GM21423 (cell line): ENCODE data around the gene CCDC197.

Experiments
- ATAC-seq: cut with Tn5 transposase; IDR thresholded peaks from one replicate; pipeline ENCODE4 v1.9.1; 2021; ENCODE audit warnings: mild to moderate bottlenecking, moderate library complexity; ENCODE audit not compliant: unreplicated experiment

The CCDC197 gene

DNA sequence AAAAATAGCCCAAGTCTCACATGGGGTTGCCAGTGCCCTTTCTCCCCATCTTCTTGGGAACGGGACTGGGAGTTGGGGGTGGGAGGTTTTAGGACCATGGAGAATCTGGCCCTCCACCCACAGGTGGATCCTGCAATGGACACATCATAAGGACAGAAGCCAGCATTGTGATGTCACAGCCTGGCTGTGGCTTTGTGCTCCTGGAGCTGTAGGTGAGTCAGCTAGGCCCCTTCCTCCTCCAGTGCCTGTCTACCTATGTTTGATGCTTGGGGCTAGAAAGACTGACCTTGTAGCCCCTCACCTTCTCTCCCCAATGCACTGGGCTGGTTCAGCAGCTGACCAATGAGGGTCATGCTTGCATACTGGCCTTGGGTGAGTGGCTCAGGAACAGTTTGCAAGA is at the start of gene CCDC197:
Gene CCDC197, plus strand, starts transcription at position 220 of the 400 bp plus-strand sequence. CDS start 831 bp downstream, outside the sequence.
- no peak for ATAC-seq

DNA sequence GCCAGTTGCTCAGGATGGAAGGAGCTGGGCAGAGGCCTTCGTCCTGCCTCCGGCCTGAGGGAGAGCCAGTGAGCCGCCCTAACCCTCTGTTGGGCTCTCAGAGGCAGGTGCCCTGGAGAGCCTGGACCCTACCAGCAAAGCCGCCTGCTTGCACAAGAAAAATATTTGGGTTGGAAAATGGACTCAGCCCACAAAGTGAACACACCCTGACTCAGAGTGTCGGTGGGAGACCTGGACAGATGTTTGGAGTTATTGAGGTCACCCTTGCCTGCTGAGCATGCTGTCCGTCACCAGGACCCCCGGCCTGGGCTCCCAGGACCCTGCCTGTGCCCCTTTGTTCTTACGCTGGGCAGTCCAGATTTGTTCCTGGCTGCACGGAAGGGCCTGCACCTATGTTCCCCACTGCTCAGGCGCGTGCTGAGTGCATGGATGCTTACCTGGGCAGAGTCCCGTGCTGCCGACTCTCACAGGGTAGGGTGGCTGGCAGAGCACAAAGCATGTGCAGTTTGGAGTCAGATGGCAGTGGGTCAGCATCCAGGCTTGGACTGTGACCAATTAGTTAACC is 47.5 kb upstream of the CCDC197 start:
- no peak for ATAC-seq

DNA sequence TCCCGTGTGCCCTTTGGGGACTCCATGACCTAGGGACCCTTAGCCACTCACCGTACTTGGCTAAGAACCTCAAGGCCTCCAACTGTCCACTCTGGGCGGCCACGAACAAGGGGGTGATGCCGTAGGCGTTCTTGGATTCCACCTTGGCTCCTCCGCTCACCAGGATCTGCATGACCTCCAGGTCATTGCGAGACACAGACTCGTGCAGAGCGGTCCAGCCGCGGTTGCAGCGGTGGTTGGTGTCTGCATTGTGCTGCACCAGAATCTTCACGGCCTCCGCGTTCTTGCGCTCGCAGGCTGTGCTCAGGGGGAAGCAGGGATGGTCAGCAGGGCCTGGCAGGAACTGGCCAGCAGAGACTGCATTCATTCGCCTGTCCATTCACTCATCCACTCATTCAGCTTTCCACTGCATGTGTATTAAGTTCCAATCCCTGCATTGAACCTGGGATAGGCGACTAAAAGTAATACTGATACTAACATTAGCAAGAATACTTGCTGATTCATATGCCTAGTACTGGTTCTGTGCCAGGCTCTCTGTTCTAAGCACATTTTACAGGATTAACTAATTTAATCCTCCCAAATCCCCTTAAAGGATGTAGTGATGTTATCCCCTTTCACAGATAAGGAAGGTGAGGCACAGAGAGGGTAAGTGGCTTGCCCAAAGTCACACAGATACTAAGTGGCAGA is 46.0 kb upstream of the CCDC197 start:
- no peak for ATAC-seq

DNA sequence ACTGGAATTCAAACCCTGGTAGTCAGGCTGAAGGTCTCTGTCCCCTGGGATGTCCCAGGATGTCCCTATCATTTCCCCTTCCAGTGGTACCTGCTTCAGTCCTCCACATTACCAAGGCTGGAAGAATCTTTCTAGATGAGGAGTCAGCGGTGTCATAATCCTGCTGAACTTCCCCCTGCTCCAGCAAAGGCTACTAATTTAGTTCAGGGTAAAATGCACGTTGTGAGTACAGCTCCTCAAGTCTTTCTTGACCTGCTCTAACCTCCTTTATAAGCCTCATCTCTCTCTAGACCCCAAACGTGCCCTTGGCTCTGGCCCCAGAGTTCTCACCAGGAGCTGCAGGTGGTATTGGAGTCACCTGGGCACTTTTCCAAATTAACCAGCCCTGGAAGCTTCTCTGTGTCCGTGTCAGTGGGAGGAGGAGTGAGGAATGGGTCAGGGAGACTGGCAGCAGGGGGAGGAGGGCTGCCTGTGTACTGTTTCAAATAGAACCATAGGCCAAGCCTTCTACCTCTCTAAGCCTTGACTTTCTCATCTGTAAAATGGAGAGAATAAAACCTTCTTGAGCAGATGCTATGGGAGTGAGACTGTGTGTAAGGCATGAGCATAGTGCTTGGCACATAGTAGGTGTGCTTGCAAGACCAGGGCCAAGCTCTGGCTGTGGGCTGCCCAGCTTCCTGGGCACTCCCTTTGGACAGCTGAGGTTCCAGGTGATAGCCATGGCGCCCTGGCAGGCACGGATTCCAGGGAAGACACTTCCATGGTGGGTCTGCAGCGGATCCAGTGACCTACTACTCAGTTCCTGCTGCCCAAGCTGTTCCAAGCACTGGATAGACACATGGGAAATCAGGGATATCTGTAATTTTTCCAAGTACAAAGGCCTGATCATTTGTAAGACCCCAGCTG is 45.2 kb upstream of the CCDC197 start:
- no peak for ATAC-seq

DNA sequence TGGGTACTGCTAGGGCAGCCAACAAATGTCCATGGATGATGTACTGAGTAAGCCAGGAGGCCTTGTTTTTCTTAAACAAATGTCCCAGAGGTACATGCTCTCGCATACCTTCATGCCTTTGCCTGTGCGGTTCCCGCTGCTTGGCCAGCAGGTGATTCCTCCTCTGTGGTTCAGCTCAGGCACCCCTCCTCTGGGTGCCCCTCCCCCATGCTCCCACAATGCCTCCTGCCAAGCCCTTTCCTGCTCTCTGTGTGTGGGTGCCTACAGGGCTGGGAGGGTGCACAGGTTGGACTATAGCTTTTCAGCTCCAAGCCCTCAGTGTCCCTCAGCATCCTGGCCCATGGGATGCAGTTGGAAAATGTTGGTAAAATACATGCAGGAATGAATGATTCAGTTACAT is 44.3 kb upstream of the CCDC197 start:
- ATAC-seq = no peak

DNA sequence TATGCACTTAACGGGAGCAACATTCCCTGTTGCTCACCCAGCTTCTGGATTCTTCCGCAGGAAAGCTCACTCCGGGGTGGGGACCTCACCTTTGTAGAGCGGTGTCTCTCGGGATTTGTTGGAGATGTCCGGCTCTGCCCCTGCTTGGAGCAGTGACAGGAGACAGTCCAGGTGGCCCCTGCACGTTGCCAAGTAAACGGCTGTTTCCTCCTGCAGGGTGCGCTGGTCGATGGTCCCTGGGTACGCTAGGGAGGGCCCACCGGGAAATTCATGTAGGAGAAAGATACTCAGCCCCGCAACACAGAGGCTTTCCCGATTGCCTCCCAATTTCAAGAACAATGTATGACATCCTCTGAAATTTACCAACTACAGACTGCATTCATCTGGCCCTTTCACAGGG is 43.8 kb upstream of the CCDC197 start:
- ATAC-seq = no peak

DNA sequence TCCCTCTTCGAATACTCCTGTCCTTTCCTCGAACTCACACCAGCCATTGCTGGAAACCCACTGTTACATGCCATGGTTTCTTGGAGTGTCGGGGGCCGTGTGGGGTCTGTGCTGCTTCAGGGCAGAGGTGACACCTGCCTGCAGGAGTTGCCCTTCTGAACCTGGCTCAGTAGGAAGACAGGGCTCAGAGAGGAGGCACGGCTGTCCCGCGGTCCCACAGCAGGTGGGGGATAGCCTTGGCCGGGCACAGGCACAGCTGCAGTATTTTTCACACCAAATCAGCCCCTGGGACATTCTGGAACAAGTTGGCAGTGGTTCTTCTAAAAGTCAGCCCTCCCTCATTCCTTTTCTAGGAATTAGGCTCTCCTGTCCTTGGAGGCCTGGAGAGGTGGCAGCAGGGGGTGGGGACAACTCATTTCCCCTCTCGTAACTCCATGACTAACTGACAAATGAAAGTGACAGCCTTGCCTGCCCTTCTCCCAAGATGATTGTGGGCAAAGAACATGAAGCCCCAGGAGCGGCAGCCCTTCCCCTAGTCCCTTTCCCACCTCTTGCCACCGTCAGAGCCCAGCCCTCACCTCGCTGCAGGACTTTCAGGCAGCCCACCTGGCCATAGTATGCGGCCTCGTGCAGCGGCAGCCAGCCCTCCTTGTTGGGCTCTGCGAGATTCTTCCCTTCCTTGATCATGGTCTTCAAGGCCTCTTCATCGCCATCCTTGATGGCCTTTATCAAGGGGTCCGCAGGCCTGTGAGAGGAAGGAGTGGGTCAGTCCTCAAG is 43.2 kb upstream of the CCDC197 start:
- ATAC-seq = no peak

DNA sequence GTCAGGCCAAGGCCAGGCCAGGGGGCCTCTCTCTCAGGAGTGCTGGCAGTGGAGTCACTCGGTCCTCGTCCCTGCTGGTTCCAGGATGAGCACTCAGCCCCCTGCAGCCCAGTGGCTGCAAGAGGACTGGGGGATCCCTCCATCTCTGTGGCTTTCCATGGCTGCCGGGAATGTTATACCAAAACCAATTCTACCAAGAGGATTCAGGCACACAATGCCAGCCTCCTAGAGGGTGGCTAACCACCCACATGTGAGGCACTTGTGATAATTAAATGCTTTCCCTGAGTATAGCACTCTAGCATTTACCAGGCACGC is 42.6 kb upstream of the CCDC197 start:
- no peak for ATAC-seq

DNA sequence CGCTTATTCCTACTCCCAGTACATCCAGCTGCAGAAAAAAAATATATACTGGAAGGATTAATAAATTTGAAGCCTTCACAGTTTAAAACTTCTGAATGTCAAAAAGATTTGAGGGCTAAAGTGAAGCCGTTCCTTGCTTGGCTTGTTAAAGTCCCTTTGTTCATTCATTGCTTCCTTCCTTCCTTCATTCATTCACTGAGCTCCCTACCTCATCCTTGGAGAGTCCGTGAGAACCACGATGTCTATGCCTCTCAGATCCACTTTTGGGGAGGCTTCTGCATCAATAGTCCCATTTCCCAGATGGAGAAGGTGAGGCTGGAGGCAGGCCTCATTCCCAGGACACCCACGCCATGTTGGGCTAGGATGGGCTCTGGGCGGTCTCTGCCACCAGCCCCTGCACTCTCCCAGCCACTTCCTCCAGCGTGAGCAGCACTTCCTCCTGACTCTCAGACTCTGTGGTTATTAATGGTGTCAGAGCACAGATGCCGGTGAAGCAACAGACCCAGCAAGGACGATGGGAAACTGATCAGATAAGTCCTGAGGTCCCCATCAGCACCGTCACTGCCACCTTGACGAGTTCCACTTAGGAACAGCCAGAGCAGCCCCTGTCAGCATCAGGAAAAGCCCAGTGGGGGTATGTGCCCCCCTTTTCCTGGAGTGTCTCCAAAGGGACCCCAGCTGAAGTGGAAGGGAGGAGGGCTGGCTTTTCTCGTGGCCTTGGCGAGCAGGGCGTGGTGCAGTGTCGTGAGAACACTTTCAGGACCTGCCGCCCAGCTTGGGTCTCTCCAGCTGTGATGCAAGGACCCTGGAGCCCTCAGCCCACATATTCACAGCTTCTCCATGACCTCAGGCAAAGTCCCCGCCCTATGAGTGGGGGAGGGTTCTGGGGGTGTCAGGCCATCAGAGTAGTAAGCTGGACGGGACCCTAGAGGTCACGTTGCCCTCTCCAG is 41.9 kb upstream of the CCDC197 start:
- peak; percentile 28 for ATAC-seq

DNA sequence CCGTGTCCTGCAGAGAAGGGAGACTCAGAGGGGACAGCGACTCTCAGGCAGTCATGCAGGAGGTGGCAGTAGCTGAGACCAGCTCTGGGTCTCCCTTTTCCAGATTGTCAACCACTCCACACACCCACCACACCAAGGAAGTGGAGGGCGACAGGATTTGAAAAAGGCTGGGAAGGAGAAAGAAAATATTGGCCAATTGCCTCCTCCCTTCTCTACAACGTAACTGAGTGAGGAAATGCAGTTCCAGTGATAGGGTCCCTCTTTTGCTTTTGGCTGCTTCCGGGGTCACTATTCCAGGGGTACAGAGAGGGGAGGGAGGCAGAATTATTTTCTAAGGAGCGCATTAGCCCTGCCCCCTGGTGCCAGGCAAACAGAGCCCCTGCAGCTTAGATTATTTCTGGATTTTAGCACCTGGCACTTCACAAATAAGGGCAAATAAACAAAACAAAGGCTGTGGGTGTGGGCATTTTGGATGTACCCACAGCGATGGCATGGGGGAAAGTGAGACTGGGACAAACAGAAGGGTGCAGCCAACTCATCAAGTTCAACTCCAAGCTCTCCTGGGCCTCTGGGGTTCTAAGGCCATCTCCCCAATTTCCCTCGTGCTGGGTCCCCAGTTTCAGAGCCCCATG is 41.1 kb upstream of the CCDC197 start:
- ATAC-seq = no peak

DNA sequence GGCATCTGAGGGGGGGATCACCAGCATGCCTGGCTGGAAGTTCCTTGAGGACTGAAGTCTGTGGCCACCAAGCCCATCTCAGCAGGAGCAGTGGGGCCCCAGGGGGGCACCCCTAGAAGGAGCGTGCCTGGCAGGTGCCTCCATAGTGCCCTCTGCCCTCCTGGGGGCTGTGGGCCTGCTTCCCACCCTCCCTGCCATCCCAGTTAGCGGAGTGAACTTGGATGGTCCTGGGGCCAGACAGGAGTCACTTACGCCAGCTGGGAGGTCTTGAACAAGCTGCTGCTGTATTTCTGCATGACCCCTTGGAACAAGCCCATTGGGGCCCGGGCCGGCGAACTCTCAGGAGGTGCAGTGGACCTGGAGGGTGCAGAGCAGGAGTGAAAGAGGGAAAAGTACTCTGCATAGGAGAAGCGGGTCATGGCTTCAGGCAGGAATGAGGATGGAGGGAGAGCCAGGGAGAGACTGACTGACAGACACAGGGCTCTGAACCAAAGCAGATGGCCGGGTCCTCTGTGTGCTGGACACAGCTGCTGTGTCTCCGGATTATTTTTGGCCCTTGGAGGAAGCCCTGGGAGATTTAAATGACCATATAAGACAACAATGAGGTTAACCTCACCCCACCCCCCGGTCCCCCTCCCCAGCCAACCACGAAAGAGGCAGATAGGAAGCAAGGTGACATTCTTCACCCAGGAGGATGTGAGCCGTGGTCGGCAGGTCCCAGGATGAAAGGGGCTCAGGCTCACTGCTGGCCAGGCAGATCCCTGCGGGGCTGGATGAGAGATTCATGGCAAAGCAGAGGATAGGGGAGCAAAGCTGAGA is 40.4 kb upstream of the CCDC197 start:
- no peak for ATAC-seq

DNA sequence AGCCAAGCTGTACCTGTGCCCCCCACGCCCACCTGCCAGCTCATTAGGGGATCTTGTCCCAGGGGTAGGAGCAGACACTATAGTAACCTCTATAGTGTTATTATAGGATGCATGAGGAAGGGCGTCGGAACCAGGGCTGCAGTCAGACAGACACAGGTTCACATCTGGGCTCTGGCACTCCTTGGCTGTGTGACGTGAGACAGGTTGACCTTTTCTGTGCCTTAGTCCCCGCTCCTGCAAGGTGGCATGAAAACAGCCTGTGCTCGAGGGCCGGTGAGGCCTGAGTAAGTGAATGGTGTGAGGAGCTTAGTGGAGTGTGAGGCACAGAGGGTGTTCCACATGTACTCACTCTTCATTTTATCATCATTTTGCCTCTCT is 39.8 kb upstream of the CCDC197 start:
- no peak for ATAC-seq

DNA sequence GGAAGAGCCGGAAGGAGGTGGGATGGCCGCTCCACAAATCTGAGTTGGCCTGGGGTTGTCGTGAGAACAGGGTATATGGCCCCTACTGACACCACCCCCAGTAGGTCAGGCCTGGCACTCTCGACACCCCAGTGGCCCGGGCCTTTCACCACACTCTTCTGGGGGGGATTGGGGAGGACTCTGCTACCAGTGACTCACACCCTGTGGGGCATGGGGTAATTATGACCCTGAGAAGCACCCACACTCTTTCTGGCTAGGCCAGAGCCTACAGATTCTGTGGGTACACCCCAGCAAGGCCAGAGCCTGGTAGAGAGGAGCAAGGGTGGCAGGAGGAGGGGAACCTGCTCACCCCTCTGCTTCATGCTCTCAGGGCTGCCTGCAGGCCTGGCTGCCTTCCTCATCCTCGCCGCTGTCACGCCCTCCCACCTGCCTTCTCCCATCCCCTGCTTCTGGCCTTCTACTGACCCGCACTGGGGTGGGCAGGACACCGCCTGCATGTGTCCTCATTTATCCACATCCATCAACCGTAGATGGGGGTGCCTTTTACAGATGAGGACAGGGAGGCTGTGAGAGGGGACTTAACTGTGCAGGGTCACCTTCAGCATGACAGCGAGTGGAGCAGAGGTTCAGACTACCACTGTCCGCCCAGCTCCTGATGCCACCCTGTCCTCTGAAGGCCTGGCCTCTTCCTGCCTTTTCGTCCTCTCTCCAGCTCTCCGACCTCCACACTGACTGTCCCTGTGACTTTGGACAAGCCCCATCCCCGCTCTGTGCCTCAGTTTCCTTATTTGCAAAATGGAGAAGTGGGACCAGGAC is 39.1 kb upstream of the CCDC197 start:
- ATAC-seq = no peak

DNA sequence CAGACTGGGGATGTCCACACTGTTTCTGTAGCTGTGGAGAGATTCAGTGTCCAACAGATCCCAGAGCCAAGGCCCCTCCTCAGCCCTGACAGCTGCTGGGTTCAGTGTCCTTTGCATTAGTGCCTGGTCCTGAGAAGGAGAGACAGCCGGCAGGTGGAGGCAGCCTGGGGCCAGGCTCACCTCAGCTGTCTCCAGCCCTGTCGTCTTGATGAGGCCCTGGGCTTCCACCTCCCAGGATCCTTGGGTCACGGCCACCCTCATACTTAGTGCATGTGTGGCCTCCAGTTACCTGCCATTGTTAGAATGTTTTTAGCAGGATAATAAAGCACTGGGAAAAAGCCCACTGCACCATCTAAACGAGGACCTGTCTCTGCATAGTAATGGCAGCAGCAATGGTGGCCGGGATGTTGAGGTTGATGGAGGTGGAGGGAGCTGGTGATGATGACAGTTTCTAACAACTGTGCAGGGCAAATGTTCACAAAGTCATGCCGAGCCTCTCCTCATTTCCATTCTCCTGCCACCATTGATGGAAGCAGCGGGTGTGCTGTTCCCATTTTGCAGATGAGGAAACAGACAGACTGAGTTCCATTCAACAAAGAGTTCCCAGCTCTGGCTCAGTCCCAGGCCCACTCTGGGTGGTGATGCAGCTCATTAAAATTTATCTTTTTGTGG is 38.4 kb upstream of the CCDC197 start:
- no peak for ATAC-seq

DNA sequence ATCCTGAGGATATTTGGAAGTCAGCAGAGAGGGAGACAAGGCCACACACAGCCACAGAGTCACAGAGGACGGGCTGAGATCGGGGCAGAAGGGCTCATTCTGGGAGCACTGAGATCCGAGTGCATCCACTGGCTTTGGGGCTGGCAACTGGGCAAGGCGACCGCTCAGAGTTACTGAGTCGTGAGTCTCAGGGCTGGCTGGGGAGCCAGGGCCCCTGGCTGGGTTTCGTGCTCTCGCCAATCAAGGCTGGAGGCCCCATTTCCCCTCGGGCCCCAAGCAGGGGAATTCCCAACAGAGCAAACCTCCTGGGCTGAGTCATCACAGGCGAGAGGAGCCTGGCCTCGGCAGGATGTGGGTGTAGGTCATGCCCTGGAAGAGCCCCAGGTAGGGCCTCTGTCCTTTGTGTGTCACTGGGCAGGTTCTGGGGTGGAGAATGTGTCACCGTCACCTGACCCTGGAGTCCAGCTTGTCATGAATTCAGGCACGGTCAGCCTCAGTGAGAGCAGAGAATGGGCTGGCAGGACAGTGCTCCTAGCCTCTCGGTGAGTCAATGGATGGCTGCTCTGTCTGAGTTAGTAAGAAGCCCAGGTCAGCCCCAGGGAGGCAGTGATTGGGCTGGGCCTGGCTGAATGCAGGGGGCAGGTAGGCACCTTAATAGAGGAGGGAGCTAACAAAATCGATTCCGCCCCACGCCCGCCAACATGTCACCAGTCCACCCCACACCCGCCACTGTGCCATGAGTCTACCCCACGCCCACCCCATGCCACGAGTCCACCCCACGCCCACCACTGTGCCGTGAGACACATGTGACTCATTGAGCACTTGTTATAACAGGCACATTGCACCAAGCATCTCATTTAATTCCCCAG is 37.6 kb upstream of the CCDC197 start:
- ATAC-seq = peak; percentile 66

DNA sequence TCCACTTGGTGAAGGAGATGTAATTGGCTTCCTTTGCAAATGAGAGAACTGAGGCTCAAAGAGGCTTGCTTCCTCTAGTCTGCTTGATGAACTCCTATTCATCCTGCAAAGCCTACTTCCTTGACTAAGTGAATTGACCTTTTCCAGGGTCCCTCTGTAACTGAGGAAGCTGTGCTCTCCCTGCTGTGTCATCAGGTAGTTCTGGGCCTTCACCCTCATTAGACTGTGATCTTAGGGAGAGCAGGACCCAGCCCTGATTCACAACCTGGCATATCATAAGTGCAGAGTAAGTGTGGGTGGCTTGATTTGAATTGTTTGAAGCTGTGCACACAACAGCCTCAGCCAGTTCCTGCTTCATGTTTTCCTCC is 37.0 kb upstream of the CCDC197 start:
- ATAC-seq = no peak
